Sigmoid colon (tissue), 7 donors: ENCODE results near the gene GTSE1. TPM values are rescaled to one million over a fixed set of nuclear protein-coding genes. Genes with fewer than 3 reads are reported as not detected.
A peak's percentile ranks its signal among the peaks of the same experiment; 100 is the strongest.

Source experiments
- DNase-seq: peaks from one replicate; pipeline ENCODE4 v3.0.0-alpha.2; 2019
- H3K27ac ChIP-seq, 4 donors: fragments of 200-600 bp; sonication (generic); one replicate each; pipeline ENCODE4 v1.5.1; 2016 to 2019; ENCODE audit warnings: mild to moderate bottlenecking in 1 of 4
- H3K27me3 ChIP-seq, 3 donors: fragments of 200-600 bp; sonication (generic); one replicate each; pipeline ENCODE4 v1.5.1; 2019; ENCODE audit warnings: mild to moderate bottlenecking in 1 of 3
- H3K36me3 ChIP-seq, 4 donors: fragments of 200-600 bp; sonication (generic); one replicate each; pipeline ENCODE4 v1.5.1; 2016 to 2019
- H3K4me1 ChIP-seq, 4 donors: fragments of 200-600 bp; sonication (generic); one replicate each; pipeline ENCODE4 v1.5.1; 2017 to 2019
- H3K4me3 ChIP-seq, 4 donors: fragments of 200-600 bp; sonication (generic); one replicate each; pipeline ENCODE4 v1.5.1; 2017 to 2019; ENCODE audit warnings: mild to moderate bottlenecking in 2 of 4, moderate library complexity in 1 of 4
- H3K9me3 ChIP-seq, 4 donors: fragments of 200-600 bp in 3 of 4; sonication (generic) in 3 of 4; one replicate each; pipeline versions ENCODE4 v1.5.1 to v1.6.1; 2013 to 2019
- CTCF ChIP-seq, 4 experiments: fragments of 450-650 bp in 3 of 4; fragments of 200-600 bp in 1 of 4; IDR thresholded peaks; one replicate each; pipeline ENCODE4 v1.5.1; 2016 to 2019; ENCODE audit warnings: antibody characterized with exemption in 4 of 4, mild to moderate bottlenecking in 3 of 4, moderate library complexity in 2 of 4
- EP300 ChIP-seq, 4 donors: sonication (generic); formaldehyde crosslinking; IDR thresholded peaks; one replicate each; pipeline ENCODE4 v1.6.1; 2017; ENCODE audit warnings: antibody characterized with exemption in 4 of 4
- POLR2A ChIP-seq, 2 donors: fragments of 450-650 bp; IDR thresholded peaks; one replicate each; pipeline ENCODE4 v1.6.1; 2016; ENCODE audit warnings: antibody characterized with exemption in 2 of 2, mild to moderate bottlenecking in 2 of 2, moderate library complexity in 2 of 2
- POLR2AphosphoS5 ChIP-seq, 4 donors: sonication (generic); formaldehyde crosslinking; IDR thresholded peaks; one replicate each; pipeline ENCODE4 v1.6.1; 2017; ENCODE audit warnings: antibody characterized with exemption in 4 of 4
- WGBS, 2 donors: extraction: QIAGEN DNeasy Blood & Tissue Kit; methylation state at CpG; one replicate each; pipeline ENCODE4 v1.1.7; 2013; 5-methylcytosine and 5-hydroxymethylcytosine counted together
- intact Hi-C: fragments of 100-400 bp; cut with DNase I; formaldehyde crosslinking; loops from one replicate; pipeline ENCODE4 v1.15.1; 2023
- polyA plus RNA-seq, 3 donors: library from polyadenylated mRNA; stranded (reverse); fragments of 200-250 nt; gene quantifications; one replicate each; pipeline ENCODE4 v1.2.3, GENCODE V29; 2013
- total RNA-seq, 4 donors: library from RNA; depleted of rRNA; stranded (reverse); fragments of >200 nt; gene quantifications; one replicate each; pipeline ENCODE4 v1.1.0, GENCODE V29; 2016
- donor health status: healthy with polysubstance abuse.
- donor health status: Bipolar disorder and iron deficiency.
- donor health status: healthy.

Gene GTSE1
- total and polyA plus RNA-seq, 7 donors, result 0.27 to 14.3 (median 0.99) TPM; not detected in 1

GRCh38 chr22:46349238-46349637 is 52.6 kb downstream of the GTSE1 start:
- intact Hi-C loops, result no loop called here
- Histone ChIP-seq H3K27me3 (no peaks in the 10 kb centered on the region), H3K4me3 (no peak overlapping the region), H3K9me3 (no peaks in the 10 kb centered on the region), H3K36me3 (peaks cover 50 to 99% (median 65%) of the 10 kb centered on the region in 4 donors), H3K27ac (peak overlapping the region in 1 of 4 donors; percentile 26), H3K4me1 (peaks cover 0 to 15% (median 5%) of the 10 kb centered on the region in 4 donors)
- whole genome bisulfite sequencing, 2 donors, result 91% methylated on average over 18 of the region's 18 CpGs
- DNase-seq, result no peak
- TF ChIP-seq POLR2A (IDR thresholded peaks at IDR 0.05) (no peak), POLR2AphosphoS5 (IDR thresholded peaks at IDR 0.05) (no peak), EP300 (IDR thresholded peaks at IDR 0.05) (no peak), CTCF (IDR thresholded peaks at IDR 0.05) (no peak)

- 81 to 87% methylated on average over 6 of the region's 6 CpGs for WGBS, 2 donors
- peaks cover 50 to 99% (median 67%) of the 10 kb centered on the region in 4 donors for H3K36me3 ChIP-seq
- H3K4me1 ChIP-seq, result peaks cover 0 to 15% (median 5%) of the 10 kb centered on the region in 4 donors
- H3K27me3 ChIP-seq, result no peaks in the 10 kb centered on the region
- H3K4me3 ChIP-seq, result no peak overlapping the region
- TF ChIP-seq POLR2AphosphoS5 (IDR thresholded peaks at IDR 0.05) (no peak), EP300 (IDR thresholded peaks at IDR 0.05) (no peak), POLR2A (IDR thresholded peaks at IDR 0.05) (no peak), CTCF (IDR thresholded peaks at IDR 0.05) (no peak)
- intact Hi-C loops, result no loop called here
- H3K9me3 ChIP-seq, result no peaks in the 10 kb centered on the region
- no peak for DNase-seq
- peak overlapping the region in 1 of 4 donors; percentile 26 for H3K27ac ChIP-seq
These were observed 53.0 kb downstream of the GTSE1 start for GRCh38 chr22:46349681-46350080.

GRCh38 chr22:46350121-46350520 is 53.5 kb downstream of the GTSE1 start:
- peaks cover 50 to 98% (median 66%) of the 10 kb centered on the region in 4 donors for H3K36me3 ChIP-seq
- intact Hi-C loops, result no loop called here
- H3K27ac ChIP-seq, result peak overlapping the region in 1 of 4 donors; percentile 12
- H3K27me3 ChIP-seq, result no peaks in the 10 kb centered on the region
- 92 to 93% methylated on average over 7 of the region's 7 CpGs for WGBS, 2 donors
- H3K9me3 ChIP-seq, result no peaks in the 10 kb centered on the region
- DNase-seq, result no peak
- peaks cover 0 to 15% (median 5%) of the 10 kb centered on the region in 4 donors for H3K4me1 ChIP-seq
- no peak overlapping the region for H3K4me3 ChIP-seq
- no peak for TF ChIP-seq POLR2AphosphoS5 (IDR thresholded peaks at IDR 0.05)
- no peak for TF ChIP-seq EP300 (IDR thresholded peaks at IDR 0.05)
- no peak for TF ChIP-seq POLR2A (IDR thresholded peaks at IDR 0.05)

GRCh38 chr22:46350646-46351045 is 54.0 kb downstream of the GTSE1 start:
- H3K36me3 ChIP-seq, result peaks cover 44 to 98% (median 63%) of the 10 kb centered on the region in 4 donors

More at GRCh38 chr22:46350646-46351045, 54.0 kb downstream of the GTSE1 start:
- Histone ChIP-seq H3K9me3 (no peaks in the 10 kb centered on the region), H3K4me3 (no peak overlapping the region), H3K4me1 (peaks cover 0 to 15% (median 5%) of the 10 kb centered on the region in 4 donors), H3K27me3 (no peaks in the 10 kb centered on the region), H3K27ac (peak overlapping the region in 1 of 4 donors; percentile 12)
- WGBS, 2 donors, result 94 to 97% methylated on average over 20 of the region's 20 CpGs
- intact Hi-C loops, result no loop called here
- DNase-seq, result no peak
- TF ChIP-seq POLR2A (IDR thresholded peaks at IDR 0.05) (no peak), CTCF (IDR thresholded peaks at IDR 0.05) (no peak), EP300 (IDR thresholded peaks at IDR 0.05) (no peak), POLR2AphosphoS5 (IDR thresholded peaks at IDR 0.05) (no peak)
